ENCODE data around the gene SEMA7A. TPM values are rescaled to one million over a fixed set of nuclear protein-coding genes. Genes with fewer than 3 reads are reported as not detected.

The SEMA7A gene
- total RNA-seq, 1 experiment from 2014 or later = 74.9 TPM

- DNase-seq (no peak), ATAC-seq (no peak)
- ChIA-PET POLR2A (ENCODE audit: unreplicated experiment) (no interaction called here), CTCF (no interaction called here)
- TF ChIP-seq EZH2 (IDR thresholded peaks at IDR 0.05; ENCODE audit: low read length, unreplicated experiment) (no peak), EZH2phosphoT487 (IDR thresholded peaks at IDR 0.05; ENCODE audit: borderline replicate concordance, low read length) (no peak), CTCF (conservative IDR thresholded peaks at IDR 0.05; ENCODE audit: low read depth, low read length) (no peak)
- H3K27me3 ChIP-seq (ENCODE audit: low read length) = no peaks in the 10 kb centered on the region
- H3K79me2 ChIP-seq (ENCODE audit: low read length) = no peaks in the 10 kb centered on the region
- H3K4me2 ChIP-seq (ENCODE audit: low read length) = no peak overlapping the region
- no peaks in the 10 kb centered on the region for H3F3A ChIP-seq (ENCODE audit: low read length, unreplicated experiment)
- no peak overlapping the region for H2AFZ ChIP-seq (ENCODE audit: low read length)
- H3K9me3 ChIP-seq (ENCODE audit: low read length) = no peaks in the 10 kb centered on the region
- H3K27ac ChIP-seq (ENCODE audit: low read length) = no peak overlapping the region
- intact Hi-C loops (cut with micrococcal nuclease) = no loop called here
- no peaks in the 10 kb centered on the region for H3K9me2 ChIP-seq (replicated peaks; ENCODE audit: low read length)
- no peaks in the 10 kb centered on the region for H4K20me1 ChIP-seq (ENCODE audit: low read length)
- no TSS peak for BruUV-seq (replicated peaks)
- H3K36me3 ChIP-seq (ENCODE audit: low read depth, low read length) = no peaks in the 10 kb centered on the region; the same call in 1 of the 2 replicates
- H3K4me1 ChIP-seq (ENCODE audit: insufficient read depth, low read length) = no peaks in the 10 kb centered on the region
- H3K4me3 ChIP-seq (ENCODE audit: low read length) = no peak overlapping the region
- H3K9ac ChIP-seq (ENCODE audit: low read length) = no peak overlapping the region
Measured at GRCh38 chr15:74451861-74452835, 18.4 kb upstream of the SEMA7A start.

- Histone ChIP-seq H3K36me3 (ENCODE audit: low read depth, low read length) (no peaks in the 10 kb centered on the region; the same call in 1 of the 2 replicates), H3K9me2 (replicated peaks; ENCODE audit: low read length) (no peaks in the 10 kb centered on the region), H2AFZ (ENCODE audit: low read length) (no peak overlapping the region), H3K4me1 (ENCODE audit: insufficient read depth, low read length) (no peaks in the 10 kb centered on the region), H4K20me1 (ENCODE audit: low read length) (no peaks in the 10 kb centered on the region), H3K4me2 (ENCODE audit: low read length) (no peak overlapping the region), H3F3A (ENCODE audit: low read length, unreplicated experiment) (no peaks in the 10 kb centered on the region), H3K4me3 (ENCODE audit: low read length) (no peak overlapping the region), H3K9ac (ENCODE audit: low read length) (no peak overlapping the region), H3K79me2 (ENCODE audit: low read length) (no peaks in the 10 kb centered on the region), H3K27me3 (ENCODE audit: low read length) (no peaks in the 10 kb centered on the region), H3K9me3 (ENCODE audit: low read length) (no peaks in the 10 kb centered on the region), H3K27ac (ENCODE audit: low read length) (no peak overlapping the region)
- POLR2A ChIA-PET (ENCODE audit: unreplicated experiment) = no interaction called here
- BruUV-seq (replicated peaks) = no TSS peak
- ATAC-seq (no peak), DNase-seq (no peak)
- CTCF ChIA-PET = no interaction called here
- no peak for TF ChIP-seq EZH2phosphoT487 (IDR thresholded peaks at IDR 0.05; ENCODE audit: borderline replicate concordance, low read length)
- no peak for TF ChIP-seq CTCF (conservative IDR thresholded peaks at IDR 0.05; ENCODE audit: low read depth, low read length)
- intact Hi-C loops (cut with micrococcal nuclease) = no loop called here
Measured at GRCh38 chr15:74451322-74451721, 17.6 kb upstream of the SEMA7A start.

- no peak for TF ChIP-seq CTCF (conservative IDR thresholded peaks at IDR 0.05; ENCODE audit: low read depth, low read length)
- no peak for TF ChIP-seq EZH2phosphoT487 (IDR thresholded peaks at IDR 0.05; ENCODE audit: borderline replicate concordance, low read length)
- no peak for TF ChIP-seq EZH2 (IDR thresholded peaks at IDR 0.05; ENCODE audit: low read length, unreplicated experiment)
- no peaks in the 10 kb centered on the region for H3K9me3 ChIP-seq (ENCODE audit: low read length)
- no peak for DNase-seq
- no peaks in the 10 kb centered on the region for H3F3A ChIP-seq (ENCODE audit: low read length, unreplicated experiment)
- no peaks in the 10 kb centered on the region for H4K20me1 ChIP-seq (ENCODE audit: low read length)
- no peaks in the 10 kb centered on the region for H3K4me1 ChIP-seq (ENCODE audit: insufficient read depth, low read length)
- H3K4me2 ChIP-seq (ENCODE audit: low read length) = no peak overlapping the region
- BruUV-seq (replicated peaks) = no TSS peak
- ChIA-PET CTCF (no interaction called here), POLR2A (ENCODE audit: unreplicated experiment) (no interaction called here)
- intact Hi-C loops (cut with micrococcal nuclease) = no loop called here
- ATAC-seq = no peak
- no peak overlapping the region for H2AFZ ChIP-seq (ENCODE audit: low read length)
- no peaks in the 10 kb centered on the region for H3K27me3 ChIP-seq (ENCODE audit: low read length)
- H3K9me2 ChIP-seq (replicated peaks; ENCODE audit: low read length) = no peaks in the 10 kb centered on the region
- no peak overlapping the region for H3K27ac ChIP-seq (ENCODE audit: low read length)
- H3K36me3 ChIP-seq (ENCODE audit: low read depth, low read length) = no peaks in the 10 kb centered on the region; the same call in 1 of the 2 replicates
- no peak overlapping the region for H3K9ac ChIP-seq (ENCODE audit: low read length)
- H3K79me2 ChIP-seq (ENCODE audit: low read length) = no peaks in the 10 kb centered on the region
- H3K4me3 ChIP-seq (ENCODE audit: low read length) = no peak overlapping the region
Measured at GRCh38 chr15:74449643-74450205, 16.0 kb upstream of the SEMA7A start.
